ENCODE measurements around the gene WEE1.
"Not testable (repeated sequence)": the region's sequence is repeated elsewhere in the genome, so short reads cannot be mapped to it uniquely, and the experiment has no call there.

Gene WEE1

DNA sequence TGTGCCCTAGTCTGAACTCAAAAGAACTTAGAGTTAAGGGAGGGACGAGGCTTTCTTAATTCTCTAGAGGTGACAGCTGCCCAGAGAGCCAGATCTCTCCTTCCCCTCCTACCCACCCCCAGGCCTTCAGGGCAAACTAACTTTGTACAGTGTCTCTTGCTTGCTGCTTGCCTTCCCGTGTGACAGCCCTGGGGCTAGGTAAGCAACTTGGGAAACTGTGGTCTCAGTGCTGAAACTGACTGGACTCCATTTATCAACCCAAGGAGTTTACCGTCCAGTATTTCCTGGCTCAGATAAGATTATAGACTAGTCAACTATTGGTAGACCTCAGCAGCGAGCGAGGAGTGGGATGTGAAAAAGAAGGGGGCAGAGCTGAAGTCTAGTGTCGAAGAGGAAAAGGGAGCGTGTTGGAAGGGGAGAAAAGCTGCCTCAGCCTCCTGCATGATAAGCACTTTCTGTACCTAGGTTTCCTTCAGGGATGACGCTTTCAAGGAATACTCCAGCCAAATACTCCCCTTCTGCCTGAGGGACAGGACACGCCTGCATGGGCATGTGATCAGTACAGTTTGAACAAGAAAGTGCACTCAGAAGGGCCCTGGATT, 43.3 kb upstream of the WEE1 start:
- TF ChIP-seq, protein P1, sequence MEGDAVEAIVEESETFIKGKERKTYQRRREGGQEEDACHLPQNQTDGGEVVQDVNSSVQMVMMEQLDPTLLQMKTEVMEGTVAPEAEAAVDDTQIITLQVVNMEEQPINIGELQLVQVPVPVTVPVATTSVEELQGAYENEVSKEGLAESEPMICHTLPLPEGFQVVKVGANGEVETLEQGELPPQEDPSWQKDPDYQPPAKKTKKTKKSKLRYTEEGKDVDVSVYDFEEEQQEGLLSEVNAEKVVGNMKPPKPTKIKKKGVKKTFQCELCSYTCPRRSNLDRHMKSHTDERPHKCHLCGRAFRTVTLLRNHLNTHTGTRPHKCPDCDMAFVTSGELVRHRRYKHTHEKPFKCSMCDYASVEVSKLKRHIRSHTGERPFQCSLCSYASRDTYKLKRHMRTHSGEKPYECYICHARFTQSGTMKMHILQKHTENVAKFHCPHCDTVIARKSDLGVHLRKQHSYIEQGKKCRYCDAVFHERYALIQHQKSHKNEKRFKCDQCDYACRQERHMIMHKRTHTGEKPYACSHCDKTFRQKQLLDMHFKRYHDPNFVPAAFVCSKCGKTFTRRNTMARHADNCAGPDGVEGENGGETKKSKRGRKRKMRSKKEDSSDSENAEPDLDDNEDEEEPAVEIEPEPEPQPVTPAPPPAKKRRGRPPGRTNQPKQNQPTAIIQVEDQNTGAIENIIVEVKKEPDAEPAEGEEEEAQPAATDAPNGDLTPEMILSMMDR (IDR thresholded peaks at IDR 0.05; ENCODE audit: low read depth, low read length) = no peak
- DNase-seq (ENCODE audit: extremely low read depth, low read depth) = no peak

GRCh38 chr11:9530901-9531625, 42.4 kb upstream of the WEE1 start:
- TF ChIP-seq, protein P1 (IDR thresholded peaks at IDR 0.05; ENCODE audit: low read depth, low read length) = no peak
- no peak for DNase-seq (ENCODE audit: extremely low read depth, low read depth)

GRCh38 chr11:9533058-9533457, 40.4 kb upstream of the WEE1 start:
- DNase-seq (ENCODE audit: extremely low read depth, low read depth) = no peak
- TF ChIP-seq, protein P1 (IDR thresholded peaks at IDR 0.05; ENCODE audit: low read depth, low read length) = no peak

DNA sequence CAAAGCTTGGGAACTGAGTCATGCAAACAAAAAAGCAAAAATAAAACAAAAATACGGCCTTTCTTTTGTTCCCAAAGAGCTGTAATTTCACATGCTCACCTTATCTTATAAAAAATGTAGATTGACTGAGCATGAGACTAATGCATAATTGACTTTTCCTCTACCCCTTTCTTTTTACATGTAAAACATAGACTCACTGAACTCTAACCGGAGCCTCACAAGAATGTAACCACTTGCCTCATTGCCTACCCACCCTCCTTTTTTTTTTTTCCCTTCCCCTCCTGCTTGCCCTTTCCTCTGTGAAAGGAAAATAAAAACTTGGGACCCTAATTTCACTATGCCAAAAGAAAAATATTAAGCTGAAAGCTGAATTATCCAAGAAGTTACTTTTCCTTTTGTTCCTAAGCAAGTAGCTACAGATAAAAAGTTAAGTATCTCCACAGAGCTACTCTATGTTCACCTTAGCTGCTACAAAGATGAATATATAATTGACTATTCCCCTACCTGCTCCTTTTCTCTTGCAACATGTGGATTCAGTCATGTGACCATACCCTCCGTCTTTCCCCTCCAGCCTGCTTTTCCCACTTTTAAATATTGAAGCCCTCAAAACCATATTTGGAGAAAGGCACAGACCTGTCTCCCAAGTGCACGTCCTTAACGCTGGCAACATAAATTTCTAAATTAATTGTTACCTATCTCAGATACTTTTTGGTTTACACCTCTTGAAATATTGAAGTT, 39.6 kb upstream of the WEE1 start:
- DNase-seq (ENCODE audit: extremely low read depth, low read depth) = no peak
- TF ChIP-seq, protein P1 (IDR thresholded peaks at IDR 0.05; ENCODE audit: low read depth, low read length) = no peak

DNA sequence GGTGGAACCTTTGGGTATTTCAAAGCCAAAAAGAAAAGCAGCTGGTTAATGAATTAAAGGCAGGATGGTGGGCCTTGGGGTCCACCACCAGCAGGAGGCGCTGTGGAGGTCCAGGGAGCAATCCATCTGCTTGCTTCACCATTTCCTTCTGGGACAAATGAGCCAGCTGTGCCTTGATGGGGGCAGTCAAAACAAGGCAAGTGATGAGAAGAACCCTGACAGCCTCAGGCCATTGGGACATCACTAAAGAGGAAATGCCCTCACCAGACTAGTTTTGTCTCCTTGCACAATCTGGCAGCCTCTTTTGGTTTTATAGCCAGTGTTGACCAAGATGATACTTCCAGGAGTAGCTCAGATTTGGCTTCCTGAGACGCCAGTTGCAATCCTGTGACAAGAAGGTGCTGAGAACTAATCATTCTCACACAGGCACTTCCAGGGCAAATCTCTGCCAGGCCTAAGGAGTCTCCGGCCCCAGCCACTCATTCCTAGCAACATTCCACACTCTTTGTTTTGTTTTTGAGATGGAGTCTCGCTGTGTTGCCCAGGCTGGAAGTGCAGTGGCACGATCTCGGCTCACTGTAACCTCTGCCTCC, 38.2 kb upstream of the WEE1 start:
- TF ChIP-seq, protein P1 (IDR thresholded peaks at IDR 0.05; ENCODE audit: low read depth, low read length) = peak; percentile 73
- DNase-seq (ENCODE audit: extremely low read depth, low read depth) = peak; percentile 31

GRCh38 chr11:9538548-9538947, 34.9 kb upstream of the WEE1 start:
- TF ChIP-seq, protein P1 (IDR thresholded peaks at IDR 0.05; ENCODE audit: low read depth, low read length) = no peak
- no peak for DNase-seq (ENCODE audit: extremely low read depth, low read depth)

- not testable (repeated sequence) for DNase-seq (ENCODE audit: extremely low read depth, low read depth)
Observed at GRCh38 chr11:9549216-9549615, 24.3 kb upstream of the WEE1 start.

All from AG09319 (cell line).